Measurements from ENCODE around the gene FURIN.

FURIN gene

DNA sequence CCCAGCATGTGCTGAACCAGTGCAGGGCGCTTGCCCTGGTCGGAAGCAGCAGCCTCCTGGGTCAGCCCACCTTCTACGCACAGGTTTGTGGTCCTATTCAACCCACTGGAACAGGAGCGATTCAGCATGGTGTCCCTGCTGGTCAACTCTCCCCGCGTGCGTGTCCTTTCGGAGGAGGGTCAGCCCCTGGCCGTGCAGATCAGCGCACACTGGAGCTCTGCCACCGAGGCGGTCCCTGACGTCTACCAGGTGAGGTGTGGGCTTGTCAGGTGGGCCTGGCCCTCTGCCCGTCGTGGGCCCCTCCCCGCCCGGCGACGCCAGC is 42.9 kb downstream of the FURIN start:
- H3K36me3 ChIP-seq (ENCODE audit: control insufficient read depth, insufficient read depth, low read length), result peaks cover 39% of the 10 kb centered on the region
- H3K4me3 ChIP-seq (ENCODE audit: low read length), result no peak overlapping the region
- no peaks in the 10 kb centered on the region for H3K9me3 ChIP-seq (ENCODE audit: control insufficient read depth, low read length)
- no peaks in the 10 kb centered on the region for H3K27me3 ChIP-seq (ENCODE audit: control insufficient read depth, insufficient read depth, low read length)
- H3K9ac ChIP-seq (ENCODE audit: low read length), result no peak overlapping the region
- no peaks in the 10 kb centered on the region for H3K4me1 ChIP-seq (ENCODE audit: control insufficient read depth, insufficient read depth, low read length)

DNA sequence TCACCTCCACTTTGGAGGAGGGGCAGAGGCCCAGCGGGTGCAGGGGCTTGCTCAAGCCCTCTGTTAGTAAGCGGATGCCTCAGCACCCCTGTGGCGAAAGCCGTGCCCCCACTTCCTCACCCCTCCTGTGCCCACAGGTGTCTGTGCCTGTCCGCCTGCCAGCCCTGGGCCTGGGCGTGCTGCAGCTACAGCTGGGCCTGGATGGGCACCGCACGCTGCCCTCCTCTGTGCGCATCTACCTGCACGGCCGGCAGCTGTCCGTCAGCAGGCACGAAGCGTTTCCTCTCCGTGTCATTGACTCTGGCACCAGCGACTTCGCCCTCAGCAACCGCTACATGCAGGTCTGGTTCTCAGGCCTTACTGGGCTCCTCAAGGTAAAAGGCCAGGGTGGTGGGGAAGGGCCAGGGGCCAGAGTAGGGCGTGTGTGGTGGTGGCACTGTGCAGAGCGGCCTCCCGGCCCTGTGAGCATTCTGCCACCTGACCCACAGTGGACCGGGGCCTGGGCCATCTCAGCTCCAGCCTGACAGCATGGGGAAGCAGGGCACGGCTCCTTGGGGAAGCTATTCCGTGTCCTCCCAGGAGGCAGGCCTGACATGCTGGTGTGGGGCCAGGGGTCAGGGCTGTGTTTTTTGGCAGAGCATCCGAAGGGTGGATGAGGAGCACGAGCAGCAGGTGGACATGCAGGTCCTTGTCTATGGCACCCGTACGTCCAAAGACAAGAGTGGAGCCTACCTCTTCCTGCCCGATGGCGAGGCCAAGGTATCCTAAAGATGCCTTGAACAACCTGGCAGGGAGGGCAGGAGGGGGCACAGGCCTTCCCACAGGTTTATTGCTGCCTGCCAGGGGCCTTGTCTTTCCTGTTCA is 43.8 kb downstream of the FURIN start:
- Histone ChIP-seq H3K27me3 (ENCODE audit: control insufficient read depth, insufficient read depth, low read length) (no peaks in the 10 kb centered on the region), H3K9me3 (ENCODE audit: control insufficient read depth, low read length) (no peaks in the 10 kb centered on the region), H3K9ac (ENCODE audit: low read length) (no peak overlapping the region), H3K36me3 (ENCODE audit: control insufficient read depth, insufficient read depth, low read length) (peaks cover 32% of the 10 kb centered on the region), H3K4me1 (ENCODE audit: control insufficient read depth, insufficient read depth, low read length) (no peaks in the 10 kb centered on the region), H3K4me3 (ENCODE audit: low read length) (no peak overlapping the region)

DNA sequence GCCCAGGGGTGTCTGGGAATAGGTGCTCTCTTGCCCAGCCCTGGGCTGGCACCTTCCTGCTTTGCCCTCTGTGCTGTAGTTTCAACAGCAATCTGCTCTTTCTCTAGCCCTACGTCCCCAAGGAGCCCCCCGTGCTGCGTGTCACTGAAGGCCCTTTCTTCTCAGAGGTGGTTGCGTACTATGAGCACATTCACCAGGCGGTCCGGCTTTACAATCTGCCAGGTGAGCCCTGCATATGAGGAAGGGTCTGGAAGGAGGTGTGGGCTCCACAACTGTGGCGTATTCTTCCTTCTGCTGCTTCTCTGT is 44.3 kb downstream of the FURIN start:
- Histone ChIP-seq H3K9ac (ENCODE audit: low read length) (no peak overlapping the region), H3K36me3 (ENCODE audit: control insufficient read depth, insufficient read depth, low read length) (peaks cover 38% of the 10 kb centered on the region), H3K4me3 (ENCODE audit: low read length) (no peak overlapping the region), H3K4me1 (ENCODE audit: control insufficient read depth, insufficient read depth, low read length) (no peaks in the 10 kb centered on the region), H3K9me3 (ENCODE audit: control insufficient read depth, low read length) (no peaks in the 10 kb centered on the region), H3K27me3 (ENCODE audit: control insufficient read depth, insufficient read depth, low read length) (no peaks in the 10 kb centered on the region)

DNA sequence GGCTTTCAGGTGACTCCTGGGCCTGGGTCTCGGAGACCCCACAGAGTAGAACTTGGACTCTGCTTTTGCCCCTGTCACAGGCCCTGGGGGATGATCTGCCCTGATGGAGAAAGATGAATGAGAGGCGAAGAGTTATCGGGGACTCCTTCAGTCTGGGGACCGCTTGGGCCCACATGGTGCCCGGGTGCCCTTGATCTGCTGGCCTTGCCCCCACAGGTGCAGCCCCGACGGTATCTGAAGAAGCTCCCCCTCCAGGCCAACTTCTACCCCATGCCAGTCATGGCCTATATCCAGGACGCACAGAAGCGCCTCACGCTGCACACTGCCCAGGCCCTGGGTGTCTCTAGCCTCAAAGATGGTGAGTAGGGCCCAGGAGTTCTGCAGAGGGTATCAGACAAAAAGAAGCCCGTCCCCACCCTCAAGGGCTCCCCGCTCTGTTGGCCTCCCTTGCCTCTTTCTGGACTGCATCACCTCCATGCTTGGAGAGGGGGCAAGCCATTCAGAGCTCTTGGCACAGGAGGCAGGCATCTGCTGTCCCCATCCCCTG is 45.1 kb downstream of the FURIN start:
- Histone ChIP-seq H3K4me3 (ENCODE audit: low read length) (no peak overlapping the region), H3K36me3 (ENCODE audit: control insufficient read depth, insufficient read depth, low read length) (peaks cover 38% of the 10 kb centered on the region), H3K27me3 (ENCODE audit: control insufficient read depth, insufficient read depth, low read length) (no peaks in the 10 kb centered on the region), H3K9ac (ENCODE audit: low read length) (no peak overlapping the region), H3K9me3 (ENCODE audit: control insufficient read depth, low read length) (no peaks in the 10 kb centered on the region), H3K4me1 (ENCODE audit: control insufficient read depth, insufficient read depth, low read length) (no peaks in the 10 kb centered on the region)

DNA sequence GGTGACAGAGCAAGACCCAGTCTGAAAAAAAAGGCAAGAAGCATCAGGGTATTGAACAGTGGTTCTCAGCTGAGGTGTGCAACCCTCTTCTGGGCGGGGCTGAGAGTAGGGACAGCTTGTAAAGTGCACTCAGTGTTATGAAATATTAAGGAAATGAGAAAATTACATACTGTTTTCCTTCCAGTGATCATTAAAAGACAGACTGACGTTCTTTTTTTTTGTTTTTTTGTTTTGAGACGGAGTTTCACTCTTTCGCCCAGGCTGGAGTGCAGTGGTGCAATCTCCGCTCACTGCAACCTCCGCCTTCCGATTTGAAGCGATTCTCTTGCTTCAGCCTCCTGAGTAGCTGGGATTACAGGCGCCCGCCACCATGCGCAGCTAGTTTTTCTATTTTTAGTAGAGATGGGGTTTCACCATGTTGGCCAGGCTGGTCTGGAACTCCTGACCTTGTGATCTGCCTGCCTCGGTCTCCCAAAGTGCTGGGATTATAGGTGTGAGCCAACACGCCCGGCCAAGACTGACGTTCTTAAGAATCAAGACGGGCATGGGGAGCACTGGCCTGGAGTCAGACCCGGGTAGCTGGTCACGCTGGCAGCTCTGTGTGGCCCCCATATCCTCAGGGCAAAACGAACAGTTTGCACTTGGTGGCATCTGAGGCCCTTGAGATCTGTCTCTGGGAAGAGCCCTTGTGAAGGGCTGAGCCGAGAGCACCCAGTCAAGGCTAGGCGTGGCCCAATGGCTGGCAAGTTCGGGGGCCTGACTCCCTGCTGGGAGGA is 46.1 kb downstream of the FURIN start:
- Histone ChIP-seq H3K9ac (ENCODE audit: low read length) (no peak overlapping the region), H3K27me3 (ENCODE audit: control insufficient read depth, insufficient read depth, low read length) (no peaks in the 10 kb centered on the region), H3K9me3 (ENCODE audit: control insufficient read depth, low read length) (no peaks in the 10 kb centered on the region), H3K4me3 (ENCODE audit: low read length) (no peak overlapping the region), H3K36me3 (ENCODE audit: control insufficient read depth, insufficient read depth, low read length) (peaks cover 38% of the 10 kb centered on the region), H3K4me1 (ENCODE audit: control insufficient read depth, insufficient read depth, low read length) (no peaks in the 10 kb centered on the region)

DNA sequence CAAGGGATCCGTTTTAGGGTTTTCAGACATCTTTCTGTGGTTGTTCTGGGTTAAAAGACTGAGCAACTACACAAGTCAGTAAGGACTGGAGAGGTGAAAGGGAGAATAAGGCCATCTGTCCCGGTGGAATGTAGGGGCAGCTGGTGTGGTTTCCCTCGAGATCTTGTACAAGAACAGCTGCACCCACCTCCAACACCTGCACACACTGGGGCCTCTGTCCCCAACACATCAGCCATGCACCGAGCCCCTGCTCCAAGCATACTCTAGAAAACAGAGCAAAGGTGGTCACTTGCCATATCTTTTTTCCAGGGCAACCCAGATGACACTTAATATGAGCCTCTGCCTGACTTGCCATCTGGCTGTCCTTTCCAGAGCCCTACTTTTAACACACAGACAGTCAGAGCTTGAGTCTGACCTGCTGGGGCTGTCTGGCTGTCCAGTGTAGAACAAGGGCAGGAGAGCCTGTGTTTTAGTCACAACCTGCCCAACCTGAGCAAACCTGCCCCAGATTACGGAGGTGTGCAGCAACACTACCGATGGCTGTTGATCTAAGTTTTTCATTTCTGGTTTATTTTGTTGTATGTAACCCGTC is 46.9 kb downstream of the FURIN start:
- no peaks in the 10 kb centered on the region for H3K27me3 ChIP-seq (ENCODE audit: control insufficient read depth, insufficient read depth, low read length)
- H3K9ac ChIP-seq (ENCODE audit: low read length), result no peak overlapping the region
- H3K4me1 ChIP-seq (ENCODE audit: control insufficient read depth, insufficient read depth, low read length), result no peaks in the 10 kb centered on the region
- H3K9me3 ChIP-seq (ENCODE audit: control insufficient read depth, low read length), result no peaks in the 10 kb centered on the region
- peaks cover 34% of the 10 kb centered on the region for H3K36me3 ChIP-seq (ENCODE audit: control insufficient read depth, insufficient read depth, low read length)
- no peak overlapping the region for H3K4me3 ChIP-seq (ENCODE audit: low read length)

DNA sequence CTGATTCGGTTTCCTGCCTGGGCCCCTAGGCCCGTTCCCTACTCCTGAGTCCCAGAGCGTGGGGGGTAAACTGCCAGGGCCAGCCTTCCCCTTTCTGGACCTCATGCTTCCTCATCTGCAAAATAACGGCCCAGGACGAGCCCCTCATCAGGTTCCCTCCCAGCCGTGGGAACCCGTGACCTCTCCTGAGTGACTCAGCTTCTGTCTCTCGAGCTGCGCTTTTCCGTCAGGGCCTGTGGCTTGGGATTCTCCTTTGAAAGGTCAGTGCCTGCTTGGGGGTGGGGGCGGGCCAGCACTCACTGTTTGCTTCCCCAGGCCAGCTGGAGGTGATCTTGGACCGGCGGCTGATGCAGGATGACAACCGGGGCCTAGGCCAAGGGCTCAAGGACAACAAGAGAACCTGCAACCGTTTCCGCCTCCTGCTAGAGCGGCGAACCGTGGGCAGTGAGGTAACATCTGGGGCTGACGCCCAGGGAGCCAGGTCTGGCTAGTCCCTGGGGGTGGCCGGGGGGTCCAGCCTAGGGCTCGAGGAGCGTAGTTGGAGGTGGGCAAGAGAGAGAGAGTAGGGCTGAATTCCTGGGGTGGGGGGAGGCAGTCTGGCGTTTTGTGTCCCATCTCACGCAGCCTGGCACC is 47.5 kb downstream of the FURIN start:
- H3K9me3 ChIP-seq (ENCODE audit: control insufficient read depth, low read length), result no peaks in the 10 kb centered on the region
- no peaks in the 10 kb centered on the region for H3K4me1 ChIP-seq (ENCODE audit: control insufficient read depth, insufficient read depth, low read length)
- no peak overlapping the region for H3K9ac ChIP-seq (ENCODE audit: low read length)
- H3K27me3 ChIP-seq (ENCODE audit: control insufficient read depth, insufficient read depth, low read length), result no peaks in the 10 kb centered on the region
- H3K36me3 ChIP-seq (ENCODE audit: control insufficient read depth, insufficient read depth, low read length), result peaks cover 27% of the 10 kb centered on the region
- no peak overlapping the region for H3K4me3 ChIP-seq (ENCODE audit: low read length)

DNA sequence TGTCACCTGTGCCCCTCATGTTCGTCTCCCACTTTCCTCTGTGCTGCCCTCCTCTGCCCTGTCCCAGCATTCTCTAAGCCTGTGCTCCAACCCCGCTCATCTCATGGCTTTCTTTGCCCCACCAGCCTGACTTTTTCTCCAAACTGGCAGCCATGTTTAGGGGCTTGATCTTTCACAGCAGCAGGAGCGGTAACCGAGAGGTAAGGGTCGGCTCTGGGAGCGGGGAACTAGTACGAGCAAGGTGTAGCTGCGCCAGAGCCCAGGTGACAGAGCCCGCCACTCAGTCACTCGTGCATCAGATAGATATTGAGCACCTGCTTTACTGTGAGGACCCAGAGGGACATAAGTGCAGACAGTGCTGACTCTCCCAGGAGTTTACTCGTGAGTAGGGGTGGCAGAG is 48.1 kb downstream of the FURIN start:
- H3K9ac ChIP-seq (ENCODE audit: low read length), result no peak overlapping the region
- H3K27me3 ChIP-seq (ENCODE audit: control insufficient read depth, insufficient read depth, low read length), result no peaks in the 10 kb centered on the region
- no peaks in the 10 kb centered on the region for H3K9me3 ChIP-seq (ENCODE audit: control insufficient read depth, low read length)
- H3K4me3 ChIP-seq (ENCODE audit: low read length), result no peak overlapping the region
- no peaks in the 10 kb centered on the region for H3K4me1 ChIP-seq (ENCODE audit: control insufficient read depth, insufficient read depth, low read length)
- peaks cover 22% of the 10 kb centered on the region for H3K36me3 ChIP-seq (ENCODE audit: control insufficient read depth, insufficient read depth, low read length)

DNA sequence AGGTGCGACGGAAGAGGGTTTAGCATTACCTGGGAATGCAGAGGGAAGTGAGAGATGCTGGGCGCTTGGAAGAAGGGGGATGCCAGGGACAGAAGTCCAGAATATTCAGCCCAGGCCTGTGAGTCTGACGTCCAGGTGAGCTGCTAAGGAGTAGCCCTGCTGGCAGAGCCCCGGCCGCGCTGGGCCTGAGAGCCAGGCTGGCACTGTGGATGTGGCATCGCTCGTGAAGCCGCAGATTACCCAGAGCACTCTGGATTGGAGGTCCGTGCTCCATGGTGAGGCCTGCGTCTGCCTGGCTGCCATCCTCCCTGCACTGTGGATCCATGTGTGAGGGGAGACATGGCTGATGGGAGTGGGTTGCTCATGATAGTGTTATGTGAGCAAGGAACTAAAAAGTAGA is 49.2 kb downstream of the FURIN start:
- Histone ChIP-seq H3K27me3 (ENCODE audit: control insufficient read depth, insufficient read depth, low read length) (no peaks in the 10 kb centered on the region), H3K9ac (ENCODE audit: low read length) (no peak overlapping the region), H3K4me1 (ENCODE audit: control insufficient read depth, insufficient read depth, low read length) (no peaks in the 10 kb centered on the region), H3K4me3 (ENCODE audit: low read length) (no peak overlapping the region), H3K36me3 (ENCODE audit: control insufficient read depth, insufficient read depth, low read length) (peaks cover 12% of the 10 kb centered on the region), H3K9me3 (ENCODE audit: control insufficient read depth, low read length) (no peaks in the 10 kb centered on the region)

DNA sequence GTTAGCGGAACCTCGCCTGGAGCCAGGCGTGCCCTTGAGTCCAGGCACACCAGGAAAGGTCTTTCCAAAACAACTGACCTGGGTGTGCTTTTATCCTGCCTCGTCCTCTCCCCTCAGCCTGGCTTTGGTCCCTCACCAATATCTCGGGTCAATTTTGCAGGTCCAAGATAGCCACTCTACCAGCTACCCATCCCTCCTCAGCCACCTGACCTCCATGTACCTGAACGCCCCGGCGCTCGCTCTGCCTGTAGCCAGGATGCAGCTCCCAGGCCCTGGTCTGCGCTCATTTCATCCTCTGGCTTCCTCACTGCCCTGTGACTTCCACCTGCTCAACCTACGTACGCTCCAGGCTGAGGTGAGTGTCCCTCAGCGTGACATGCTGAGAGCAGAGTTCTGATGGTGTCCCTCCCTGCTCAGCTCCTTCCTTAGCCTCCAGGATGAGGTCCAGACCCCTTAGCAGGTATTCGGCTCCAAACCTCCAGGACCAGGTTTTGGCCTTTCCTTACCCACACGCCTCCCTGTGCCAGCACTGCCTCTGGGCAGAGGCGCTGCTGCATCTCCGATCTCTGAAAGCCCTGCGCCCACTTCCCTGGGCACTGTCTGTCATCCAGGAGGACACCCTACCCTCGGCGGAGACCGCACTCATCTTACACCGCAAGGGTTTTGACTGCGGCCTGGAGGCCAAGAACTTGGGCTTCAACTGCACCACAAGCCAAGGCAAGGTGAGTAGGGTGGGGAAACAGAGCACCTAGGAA is 49.8 kb downstream of the FURIN start:
- H3K4me1 ChIP-seq (ENCODE audit: control insufficient read depth, insufficient read depth, low read length), result no peaks in the 10 kb centered on the region
- H3K27me3 ChIP-seq (ENCODE audit: control insufficient read depth, insufficient read depth, low read length), result no peaks in the 10 kb centered on the region
- no peaks in the 10 kb centered on the region for H3K9me3 ChIP-seq (ENCODE audit: control insufficient read depth, low read length)
- peaks cover 7% of the 10 kb centered on the region for H3K36me3 ChIP-seq (ENCODE audit: control insufficient read depth, insufficient read depth, low read length)
- no peak overlapping the region for H3K4me3 ChIP-seq (ENCODE audit: low read length)
- H3K9ac ChIP-seq (ENCODE audit: low read length), result no peak overlapping the region

DNA sequence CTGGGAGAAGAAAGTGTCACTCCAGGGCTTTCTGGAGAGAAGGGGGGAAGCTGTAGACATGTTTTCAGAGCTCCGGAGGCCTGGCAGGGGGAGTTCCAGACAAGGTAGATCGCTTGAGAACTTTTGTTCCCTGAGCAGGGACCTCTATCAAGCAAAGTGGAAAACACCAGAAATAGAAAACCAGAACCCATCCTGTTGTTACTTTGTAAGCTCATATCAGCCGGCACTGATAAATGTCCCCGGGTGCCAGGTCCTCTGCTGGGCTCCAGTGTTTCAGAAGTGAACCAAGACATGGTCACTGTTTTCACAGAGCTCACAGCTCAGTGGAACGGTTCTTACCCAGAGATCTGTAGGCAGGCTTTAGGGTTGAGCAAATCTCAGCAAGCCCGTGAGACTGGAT is 50.4 kb downstream of the FURIN start:
- no peak overlapping the region for H3K4me3 ChIP-seq (ENCODE audit: low read length)
- H3K9ac ChIP-seq (ENCODE audit: low read length), result no peak overlapping the region
- no peaks in the 10 kb centered on the region for H3K4me1 ChIP-seq (ENCODE audit: control insufficient read depth, insufficient read depth, low read length)
- H3K27me3 ChIP-seq (ENCODE audit: control insufficient read depth, insufficient read depth, low read length), result no peaks in the 10 kb centered on the region
- H3K36me3 ChIP-seq (ENCODE audit: control insufficient read depth, insufficient read depth, low read length), result peaks cover 7% of the 10 kb centered on the region
- no peaks in the 10 kb centered on the region for H3K9me3 ChIP-seq (ENCODE audit: control insufficient read depth, low read length)

All from mucosa of stomach (tissue), 1 donor.